Neutrophil (primary cell): ENCODE results near the gene PLCL1.

ENCODE experiments used
- H3K27ac ChIP-seq: fragments of 200-600 bp; sonication (generic); 2 replicates; pipeline ENCODE4 v1.5.1; 2016; ENCODE audit warnings: mild to moderate bottlenecking, moderate library complexity
- H3K27me3 ChIP-seq: fragments of 200-600 bp; sonication (generic); 2 replicates; pipeline ENCODE4 v1.6.0; 2016; ENCODE audit warnings: mild to moderate bottlenecking
- H3K36me3 ChIP-seq: fragments of 200-600 bp; sonication (generic); 2 replicates; pipeline ENCODE4 v1.5.1; 2017
- H3K4me1 ChIP-seq, 2 experiments: fragments of 200-600 bp in 1 of 2; sonication (generic) in 1 of 2; 1 replicate in 1 of 2; 2 replicates in 1 of 2; pipeline versions ENCODE4 v1.5.1 to v1.6.1; 2013 to 2016; ENCODE audit warnings: low read depth in 1 of 2, low read length in 1 of 2, mild to moderate bottlenecking in 1 of 2, moderate library complexity in 1 of 2; ENCODE audit not compliant: control insufficient read depth in 1 of 2, insufficient read depth in 1 of 2
- H3K4me3 ChIP-seq, 2 experiments: fragments of 200-600 bp in 1 of 2; sonication (generic) in 1 of 2; 1 replicate in 1 of 2; 2 replicates in 1 of 2; pipeline ENCODE4 v1.5.1; 2013 to 2016; ENCODE audit warnings: low read depth in 1 of 2, low read length in 1 of 2, mild to moderate bottlenecking in 1 of 2, moderate library complexity in 1 of 2
- H3K9me3 ChIP-seq: fragments of 200-600 bp; sonication (generic); 2 replicates; pipeline ENCODE4 v1.5.1; 2016
- TF ChIP-seq, protein P1 (sequence below): fragments of 200-600 bp; sonication (generic); IDR thresholded peaks from 2 replicates; pipeline ENCODE4 v1.5.1; 2016; ENCODE audit warnings: antibody characterized with exemption

Gene PLCL1

DNA sequence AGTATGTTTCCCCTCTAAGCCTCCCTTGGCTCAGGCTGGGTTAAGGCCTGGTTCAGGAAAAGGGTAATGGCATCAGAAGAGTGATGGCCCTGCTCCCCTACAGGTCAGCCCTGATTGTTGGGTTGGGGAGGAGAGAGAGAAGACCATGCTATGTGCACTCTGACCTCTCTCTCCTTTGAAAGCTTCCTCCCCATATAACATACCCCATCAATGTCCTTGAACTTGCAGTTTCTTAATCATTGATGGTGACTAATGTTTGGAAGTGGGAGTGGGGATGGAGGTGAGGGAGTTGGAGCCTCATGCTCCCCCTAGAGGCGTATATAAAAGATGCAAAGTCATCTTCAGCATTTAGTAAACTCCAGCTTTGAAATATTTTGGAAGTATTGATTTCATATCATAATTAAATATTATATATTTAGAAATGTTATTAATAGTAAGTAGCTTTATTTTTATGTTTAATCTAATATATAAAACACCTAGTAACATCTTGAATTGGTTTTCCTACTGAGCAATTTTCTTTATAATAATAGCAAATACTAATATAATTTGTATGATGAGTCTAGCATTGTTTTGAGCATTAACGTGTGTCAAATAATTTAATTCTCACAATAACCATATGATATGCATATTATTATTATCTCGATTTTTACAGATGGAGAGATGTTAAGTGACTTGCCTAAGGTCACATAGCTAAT, 8.8 kb downstream of the PLCL1 start:
- Histone ChIP-seq H3K27me3 (peaks cover 10% of the 10 kb centered on the region), H3K27ac (no peak overlapping the region), H3K4me3 (no peak overlapping the region), H3K9me3 (no peaks in the 10 kb centered on the region), H3K36me3 (no peaks in the 10 kb centered on the region), H3K4me1 (no peaks in the 10 kb centered on the region)
- TF ChIP-seq, protein P1, sequence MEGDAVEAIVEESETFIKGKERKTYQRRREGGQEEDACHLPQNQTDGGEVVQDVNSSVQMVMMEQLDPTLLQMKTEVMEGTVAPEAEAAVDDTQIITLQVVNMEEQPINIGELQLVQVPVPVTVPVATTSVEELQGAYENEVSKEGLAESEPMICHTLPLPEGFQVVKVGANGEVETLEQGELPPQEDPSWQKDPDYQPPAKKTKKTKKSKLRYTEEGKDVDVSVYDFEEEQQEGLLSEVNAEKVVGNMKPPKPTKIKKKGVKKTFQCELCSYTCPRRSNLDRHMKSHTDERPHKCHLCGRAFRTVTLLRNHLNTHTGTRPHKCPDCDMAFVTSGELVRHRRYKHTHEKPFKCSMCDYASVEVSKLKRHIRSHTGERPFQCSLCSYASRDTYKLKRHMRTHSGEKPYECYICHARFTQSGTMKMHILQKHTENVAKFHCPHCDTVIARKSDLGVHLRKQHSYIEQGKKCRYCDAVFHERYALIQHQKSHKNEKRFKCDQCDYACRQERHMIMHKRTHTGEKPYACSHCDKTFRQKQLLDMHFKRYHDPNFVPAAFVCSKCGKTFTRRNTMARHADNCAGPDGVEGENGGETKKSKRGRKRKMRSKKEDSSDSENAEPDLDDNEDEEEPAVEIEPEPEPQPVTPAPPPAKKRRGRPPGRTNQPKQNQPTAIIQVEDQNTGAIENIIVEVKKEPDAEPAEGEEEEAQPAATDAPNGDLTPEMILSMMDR = no peak

DNA sequence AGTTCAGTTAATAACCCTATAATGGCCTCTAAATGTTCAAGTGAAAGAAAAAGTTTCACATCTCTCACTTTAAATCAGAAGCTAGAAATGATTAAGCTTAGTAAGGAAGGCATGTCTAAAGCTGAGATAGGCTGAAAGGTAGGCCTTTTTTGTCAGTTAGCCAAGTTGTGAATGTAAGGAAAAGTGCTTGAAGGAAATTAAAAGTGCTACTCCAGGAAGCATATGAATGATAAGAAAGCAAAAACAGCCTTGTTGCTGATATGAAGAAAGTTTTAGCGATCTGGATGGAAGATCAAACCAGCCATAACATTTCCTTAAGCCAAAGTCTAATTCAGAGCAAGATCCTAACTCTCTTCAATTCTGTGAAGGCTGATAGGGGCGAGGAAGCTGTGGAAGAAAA, 10.1 kb downstream of the PLCL1 start:
- Histone ChIP-seq H3K27ac (no peak overlapping the region), H3K4me1 (no peaks in the 10 kb centered on the region), H3K4me3 (no peak overlapping the region), H3K9me3 (no peaks in the 10 kb centered on the region), H3K36me3 (no peaks in the 10 kb centered on the region), H3K27me3 (no peaks in the 10 kb centered on the region)
- TF ChIP-seq, protein P1 = no peak

DNA sequence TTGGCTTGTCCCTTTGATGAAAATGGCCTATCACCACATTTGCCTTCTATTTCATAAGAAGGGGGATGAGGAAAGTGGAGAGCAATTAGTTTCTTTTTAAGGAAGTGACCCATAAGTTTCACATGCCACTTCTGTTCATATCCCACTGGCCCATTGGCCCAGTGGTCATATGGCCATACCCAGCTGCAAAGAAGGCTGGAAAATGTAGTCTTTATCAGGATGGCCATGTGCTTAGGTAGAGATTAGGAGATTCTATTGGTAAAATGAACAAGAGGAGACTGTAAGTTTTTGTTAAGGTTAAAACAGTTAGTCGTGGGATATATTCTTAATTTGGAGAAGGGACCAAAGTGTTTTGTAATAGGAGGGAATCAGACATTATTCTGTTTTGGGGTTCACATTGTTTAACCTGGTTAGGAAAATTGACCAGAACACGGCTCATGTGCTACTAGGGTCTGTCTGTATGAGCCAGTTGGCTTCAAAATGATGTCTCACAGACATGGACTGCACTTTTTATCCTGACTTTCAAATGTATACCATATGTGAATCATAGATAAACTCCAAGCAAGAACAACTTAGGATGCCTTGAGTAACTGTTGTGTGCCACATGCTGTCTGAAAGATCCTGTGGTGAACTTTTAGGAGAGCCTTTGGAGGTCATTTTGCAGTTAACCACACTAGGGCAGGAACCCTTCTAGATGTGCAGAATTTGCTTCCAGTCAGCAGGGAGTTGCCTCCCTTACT, 17.3 kb downstream of the PLCL1 start:
- TF ChIP-seq, protein P1 = no peak
- no peaks in the 10 kb centered on the region for H3K9me3 ChIP-seq
- H3K36me3 ChIP-seq = no peaks in the 10 kb centered on the region
- H3K27me3 ChIP-seq = no peaks in the 10 kb centered on the region
- H3K4me1 ChIP-seq = no peaks in the 10 kb centered on the region
- H3K27ac ChIP-seq = no peak overlapping the region
- no peak overlapping the region for H3K4me3 ChIP-seq

DNA sequence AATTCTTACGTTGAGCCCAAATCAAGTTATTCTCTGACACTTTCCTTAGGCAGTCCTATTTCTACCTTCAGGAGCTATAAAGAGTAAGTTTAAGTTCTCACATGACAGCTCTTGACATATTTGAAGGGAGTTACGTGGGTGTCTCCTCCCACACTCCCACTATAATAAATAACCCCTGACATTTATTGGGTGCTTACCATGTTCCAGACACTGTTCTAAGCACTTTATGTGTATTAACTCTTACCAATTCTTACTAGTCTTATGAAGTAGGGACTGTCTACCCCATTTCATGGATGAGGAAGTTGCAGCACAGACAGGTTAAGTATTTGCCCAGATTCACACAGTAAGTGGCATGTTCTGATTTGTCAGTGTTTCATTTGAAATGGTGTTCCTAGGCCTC, 17.9 kb downstream of the PLCL1 start:
- Histone ChIP-seq H3K4me1 (no peaks in the 10 kb centered on the region), H3K4me3 (no peak overlapping the region), H3K27ac (no peak overlapping the region), H3K36me3 (no peaks in the 10 kb centered on the region), H3K9me3 (no peaks in the 10 kb centered on the region), H3K27me3 (no peaks in the 10 kb centered on the region)
- TF ChIP-seq, protein P1 = no peak

DNA sequence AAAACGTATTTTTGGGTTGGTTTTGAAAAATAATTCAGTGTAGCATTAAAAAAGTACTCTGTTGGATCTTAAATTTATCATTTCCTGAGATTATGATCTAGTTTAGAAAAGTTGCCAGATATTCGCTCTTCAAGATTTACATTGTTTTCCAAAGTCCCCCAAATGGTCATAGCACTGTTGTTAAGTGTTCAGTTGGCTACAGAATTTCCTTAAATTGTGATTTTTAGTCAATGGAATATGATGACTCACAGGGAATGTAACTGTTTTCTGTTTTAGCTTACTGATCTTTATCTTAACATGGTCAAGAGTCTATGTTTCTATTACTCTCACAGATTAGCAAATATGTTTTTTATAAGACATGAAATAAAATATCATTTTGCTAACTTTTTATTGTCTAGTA, 23.2 kb downstream of the PLCL1 start:
- H3K4me3 ChIP-seq = no peak overlapping the region

More for the DNA sequence above, 23.2 kb downstream of the PLCL1 start:
- H3K4me1 ChIP-seq = no peaks in the 10 kb centered on the region
- no peak overlapping the region for H3K27ac ChIP-seq
- TF ChIP-seq, protein P1 = no peak
- H3K27me3 ChIP-seq = peaks cover 3% of the 10 kb centered on the region
- no peaks in the 10 kb centered on the region for H3K36me3 ChIP-seq
- H3K9me3 ChIP-seq = no peaks in the 10 kb centered on the region
